ENCODE results near the gene DLGAP4.
"Not testable (repeated sequence)": the region's sequence is repeated elsewhere in the genome, so short reads cannot be mapped to it uniquely, and the experiment has no call there.

DLGAP4 gene

GRCh38 chr20:36501367-36502006, 195.3 kb downstream of the DLGAP4 start:
- Histone ChIP-seq H3K4me3 (ENCODE audit: low read length) (no peak overlapping the region), H3K27ac (ENCODE audit: low read depth, low read length) (no peak overlapping the region), H3K9me3 (ENCODE audit: insufficient read depth, low read depth, low read length) (no peaks in the 10 kb centered on the region), H3K27me3 (ENCODE audit: insufficient read depth, low read length) (no peaks in the 10 kb centered on the region), H3K9ac (ENCODE audit: low read depth, low read length) (no peak overlapping the region), H3K36me3 (ENCODE audit: insufficient read depth, low read length) (peaks cover 91% of the 10 kb centered on the region), H3K4me1 (ENCODE audit: insufficient read depth, low read length) (no peaks in the 10 kb centered on the region)
- 86% methylated on average over 1 of the region's 3 CpGs for WGBS

- no peak overlapping the region for H3K4me3 ChIP-seq (ENCODE audit: low read length)
- no peak overlapping the region for H3K9ac ChIP-seq (ENCODE audit: low read depth, low read length)
- H3K36me3 ChIP-seq (ENCODE audit: insufficient read depth, low read length): peaks cover 85% of the 10 kb centered on the region
- no peak overlapping the region for H3K27ac ChIP-seq (ENCODE audit: low read depth, low read length)
- no peaks in the 10 kb centered on the region for H3K27me3 ChIP-seq (ENCODE audit: insufficient read depth, low read length)
- no peaks in the 10 kb centered on the region for H3K9me3 ChIP-seq (ENCODE audit: insufficient read depth, low read depth, low read length)
- 98% methylated on average over 3 of the region's 4 CpGs for WGBS
- no peaks in the 10 kb centered on the region for H3K4me1 ChIP-seq (ENCODE audit: insufficient read depth, low read length)
These were observed 198.2 kb downstream of the DLGAP4 start for GRCh38 chr20:36504295-36504694.

- Histone ChIP-seq H3K27ac (ENCODE audit: low read depth, low read length) (no peak overlapping the region), H3K36me3 (ENCODE audit: insufficient read depth, low read length) (peaks cover 80% of the 10 kb centered on the region), H3K27me3 (ENCODE audit: insufficient read depth, low read length) (no peaks in the 10 kb centered on the region), H3K4me1 (ENCODE audit: insufficient read depth, low read length) (no peaks in the 10 kb centered on the region), H3K4me3 (ENCODE audit: low read length) (no peak overlapping the region), H3K9ac (ENCODE audit: low read depth, low read length) (no peak overlapping the region), H3K9me3 (ENCODE audit: insufficient read depth, low read depth, low read length) (no peaks in the 10 kb centered on the region)
- no CpG with 5 or more reads among the region's 1 CpG for WGBS
These were observed 200.1 kb downstream of the DLGAP4 start for GRCh38 chr20:36506253-36506652.

- H3K27me3 ChIP-seq (ENCODE audit: insufficient read depth, low read length): no peaks in the 10 kb centered on the region
These were observed 201.6 kb downstream of the DLGAP4 start for GRCh38 chr20:36507746-36508145.

GRCh38 chr20:36519012-36519719, 213.0 kb downstream of the DLGAP4 start:
- no peak overlapping the region for H3K4me3 ChIP-seq (ENCODE audit: low read length)
- peaks cover 70% of the 10 kb centered on the region for H3K36me3 ChIP-seq (ENCODE audit: insufficient read depth, low read length)
- H3K9ac ChIP-seq (ENCODE audit: low read depth, low read length): no peak overlapping the region
- WGBS: 95% methylated on average over 17 of the region's 17 CpGs
- H3K9me3 ChIP-seq (ENCODE audit: insufficient read depth, low read depth, low read length): no peaks in the 10 kb centered on the region
- H3K27me3 ChIP-seq (ENCODE audit: insufficient read depth, low read length): no peaks in the 10 kb centered on the region
- H3K4me1 ChIP-seq (ENCODE audit: insufficient read depth, low read length): no peaks in the 10 kb centered on the region
- H3K27ac ChIP-seq (ENCODE audit: low read depth, low read length): no peak overlapping the region

More at GRCh38 chr20:36507746-36508145, 201.6 kb downstream of the DLGAP4 start:
- Histone ChIP-seq H3K4me1 (ENCODE audit: insufficient read depth, low read length) (no peaks in the 10 kb centered on the region), H3K27ac (ENCODE audit: low read depth, low read length) (no peak overlapping the region), H3K9ac (ENCODE audit: low read depth, low read length) (no peak overlapping the region), H3K9me3 (ENCODE audit: insufficient read depth, low read depth, low read length) (no peaks in the 10 kb centered on the region), H3K4me3 (ENCODE audit: low read length) (no peak overlapping the region), H3K36me3 (ENCODE audit: insufficient read depth, low read length) (peaks cover 78% of the 10 kb centered on the region)
- 97% methylated on average over 6 of the region's 6 CpGs for WGBS

- no peaks in the 10 kb centered on the region for H3K27me3 ChIP-seq (ENCODE audit: insufficient read depth, low read length)
- no peaks in the 10 kb centered on the region for H3K4me1 ChIP-seq (ENCODE audit: insufficient read depth, low read length)
- WGBS: 96% methylated on average over 2 of the region's 2 CpGs
- peaks cover 68% of the 10 kb centered on the region for H3K36me3 ChIP-seq (ENCODE audit: insufficient read depth, low read length)
- no peak overlapping the region for H3K27ac ChIP-seq (ENCODE audit: low read depth, low read length)
- H3K4me3 ChIP-seq (ENCODE audit: low read length): no peak overlapping the region
- H3K9me3 ChIP-seq (ENCODE audit: insufficient read depth, low read depth, low read length): no peaks in the 10 kb centered on the region
- H3K9ac ChIP-seq (ENCODE audit: low read depth, low read length): no peak overlapping the region
These were observed 213.8 kb downstream of the DLGAP4 start for GRCh38 chr20:36519944-36520343.

- no peak overlapping the region for H3K4me3 ChIP-seq (ENCODE audit: low read length)
- no peak overlapping the region for H3K27ac ChIP-seq (ENCODE audit: low read depth, low read length)
- H3K4me1 ChIP-seq (ENCODE audit: insufficient read depth, low read length): no peaks in the 10 kb centered on the region
- H3K36me3 ChIP-seq (ENCODE audit: insufficient read depth, low read length): peaks cover 69% of the 10 kb centered on the region
- no peaks in the 10 kb centered on the region for H3K9me3 ChIP-seq (ENCODE audit: insufficient read depth, low read depth, low read length)
- H3K9ac ChIP-seq (ENCODE audit: low read depth, low read length): no peak overlapping the region
- H3K27me3 ChIP-seq (ENCODE audit: insufficient read depth, low read length): no peaks in the 10 kb centered on the region
- whole genome bisulfite sequencing: 81% methylated on average over 1 of the region's 1 CpG
These were observed 215.4 kb downstream of the DLGAP4 start for GRCh38 chr20:36521526-36521925.

GRCh38 chr20:36522412-36522811, 216.3 kb downstream of the DLGAP4 start:
- H3K9ac ChIP-seq (ENCODE audit: low read depth, low read length); H3K27me3 ChIP-seq (ENCODE audit: insufficient read depth, low read length); H3K27ac ChIP-seq (ENCODE audit: low read depth, low read length); H3K9me3 ChIP-seq (ENCODE audit: insufficient read depth, low read depth, low read length); H3K4me3 ChIP-seq (ENCODE audit: low read length); H3K4me1 ChIP-seq (ENCODE audit: insufficient read depth, low read length): not testable (repeated sequence)
- WGBS: 88% methylated on average over 7 of the region's 7 CpGs
- H3K36me3 ChIP-seq (ENCODE audit: insufficient read depth, low read length): peaks cover 76% of the 10 kb centered on the region

- Histone ChIP-seq H3K9ac (ENCODE audit: low read depth, low read length) (no peak overlapping the region), H3K36me3 (ENCODE audit: insufficient read depth, low read length) (peaks cover 73% of the 10 kb centered on the region), H3K27me3 (ENCODE audit: insufficient read depth, low read length) (no peaks in the 10 kb centered on the region), H3K4me3 (ENCODE audit: low read length) (no peak overlapping the region), H3K4me1 (ENCODE audit: insufficient read depth, low read length) (no peaks in the 10 kb centered on the region), H3K9me3 (ENCODE audit: insufficient read depth, low read depth, low read length) (no peaks in the 10 kb centered on the region), H3K27ac (ENCODE audit: low read depth, low read length) (no peak overlapping the region)
- whole genome bisulfite sequencing: 97% methylated on average over 1 of the region's 3 CpGs
These were observed 217.2 kb downstream of the DLGAP4 start for GRCh38 chr20:36523341-36523740.

- Histone ChIP-seq H3K4me1 (ENCODE audit: insufficient read depth, low read length) (no peaks in the 10 kb centered on the region), H3K9ac (ENCODE audit: low read depth, low read length) (no peak overlapping the region), H3K9me3 (ENCODE audit: insufficient read depth, low read depth, low read length) (no peaks in the 10 kb centered on the region), H3K27ac (ENCODE audit: low read depth, low read length) (no peak overlapping the region), H3K27me3 (ENCODE audit: insufficient read depth, low read length) (no peaks in the 10 kb centered on the region), H3K4me3 (ENCODE audit: low read length) (no peak overlapping the region), H3K36me3 (ENCODE audit: insufficient read depth, low read length) (peaks cover 62% of the 10 kb centered on the region)
- WGBS: 96% methylated on average over 17 of the region's 17 CpGs
These were observed 219.7 kb downstream of the DLGAP4 start for GRCh38 chr20:36525620-36526365.

- no peaks in the 10 kb centered on the region for H3K27me3 ChIP-seq (ENCODE audit: insufficient read depth, low read length)
- H3K4me3 ChIP-seq (ENCODE audit: low read length): no peak overlapping the region
- no peak overlapping the region for H3K9ac ChIP-seq (ENCODE audit: low read depth, low read length)
- H3K27ac ChIP-seq (ENCODE audit: low read depth, low read length): no peak overlapping the region
- 94% methylated on average over 29 of the region's 29 CpGs for whole genome bisulfite sequencing
- H3K36me3 ChIP-seq (ENCODE audit: insufficient read depth, low read length): peaks cover 55% of the 10 kb centered on the region
- no peaks in the 10 kb centered on the region for H3K4me1 ChIP-seq (ENCODE audit: insufficient read depth, low read length)
- no peaks in the 10 kb centered on the region for H3K9me3 ChIP-seq (ENCODE audit: insufficient read depth, low read depth, low read length)
These were observed 220.4 kb downstream of the DLGAP4 start for GRCh38 chr20:36526521-36527011.
